22Rv1 (cell line): ENCODE data around the gene FAM8A1.

Experiments
- ZFX ChIP-seq: fragments of 450-650 bp; IDR thresholded peaks from 2 replicates; pipeline ENCODE4 v1.6.1; 2017; ENCODE audit warnings: antibody characterized with exemption, borderline replicate concordance
- TF ChIP-seq, protein P1 (sequence below): fragments of 450-650 bp; IDR thresholded peaks from 2 replicates; pipeline ENCODE4 v1.5.1; 2017; ENCODE audit warnings: mild to moderate bottlenecking

DNA sequence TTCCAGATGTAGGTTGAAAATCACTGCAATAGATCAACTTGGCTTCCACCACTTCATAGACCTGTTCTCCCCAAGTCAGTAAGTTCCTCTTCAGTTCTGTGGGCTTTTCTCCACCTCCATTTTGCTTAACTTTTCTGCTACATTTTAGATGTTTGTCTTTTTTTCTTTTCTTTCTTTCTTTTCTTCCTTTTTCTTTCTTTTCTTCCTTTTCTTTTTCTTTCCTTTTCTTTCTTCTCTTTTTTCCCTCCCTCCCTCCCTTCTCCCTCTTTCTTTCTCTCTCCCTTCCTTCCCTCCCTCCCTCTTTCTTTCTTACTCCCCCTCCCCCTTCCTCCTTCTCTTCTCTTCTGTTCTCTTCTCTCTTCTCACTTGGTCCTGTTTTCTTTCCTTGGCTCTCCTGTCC is 6.9 kb upstream of the FAM8A1 start:
- TF ChIP-seq, protein P1, sequence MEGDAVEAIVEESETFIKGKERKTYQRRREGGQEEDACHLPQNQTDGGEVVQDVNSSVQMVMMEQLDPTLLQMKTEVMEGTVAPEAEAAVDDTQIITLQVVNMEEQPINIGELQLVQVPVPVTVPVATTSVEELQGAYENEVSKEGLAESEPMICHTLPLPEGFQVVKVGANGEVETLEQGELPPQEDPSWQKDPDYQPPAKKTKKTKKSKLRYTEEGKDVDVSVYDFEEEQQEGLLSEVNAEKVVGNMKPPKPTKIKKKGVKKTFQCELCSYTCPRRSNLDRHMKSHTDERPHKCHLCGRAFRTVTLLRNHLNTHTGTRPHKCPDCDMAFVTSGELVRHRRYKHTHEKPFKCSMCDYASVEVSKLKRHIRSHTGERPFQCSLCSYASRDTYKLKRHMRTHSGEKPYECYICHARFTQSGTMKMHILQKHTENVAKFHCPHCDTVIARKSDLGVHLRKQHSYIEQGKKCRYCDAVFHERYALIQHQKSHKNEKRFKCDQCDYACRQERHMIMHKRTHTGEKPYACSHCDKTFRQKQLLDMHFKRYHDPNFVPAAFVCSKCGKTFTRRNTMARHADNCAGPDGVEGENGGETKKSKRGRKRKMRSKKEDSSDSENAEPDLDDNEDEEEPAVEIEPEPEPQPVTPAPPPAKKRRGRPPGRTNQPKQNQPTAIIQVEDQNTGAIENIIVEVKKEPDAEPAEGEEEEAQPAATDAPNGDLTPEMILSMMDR = no peak
- no peak for TF ChIP-seq ZFX
